GM19455 (cell line): ENCODE results near the gene NR2F2.

Experiments
- ATAC-seq: cut with Tn5 transposase; IDR thresholded peaks from one replicate; pipeline ENCODE4 v1.9.1; 2021; ENCODE audit not compliant: unreplicated experiment

Gene NR2F2

GRCh38 chr15:96331144-96331944, 844 bp downstream of the NR2F2 start:
- no peak for ATAC-seq

GRCh38 chr15:96331945-96332636, 1.6 kb downstream of the NR2F2 start:
- no peak for ATAC-seq

GRCh38 chr15:96332637-96333121, 2.2 kb downstream of the NR2F2 start:
- no peak for ATAC-seq

- no peak for ATAC-seq
Measured at GRCh38 chr15:96333131-96334016, 2.9 kb downstream of the NR2F2 start.

GRCh38 chr15:96334017-96334704, 3.7 kb downstream of the NR2F2 start:
- no peak for ATAC-seq

GRCh38 chr15:96334705-96335410, 4.4 kb downstream of the NR2F2 start:
- no peak for ATAC-seq

GRCh38 chr15:96335411-96336024, 5.0 kb downstream of the NR2F2 start:
- no peak for ATAC-seq

- no peak for ATAC-seq
Measured at GRCh38 chr15:96336108-96336595, 5.7 kb downstream of the NR2F2 start.

- no peak for ATAC-seq
Measured at GRCh38 chr15:96336596-96337364, 6.3 kb downstream of the NR2F2 start.

GRCh38 chr15:96337365-96338023, 7.0 kb downstream of the NR2F2 start:
- ATAC-seq: no peak

GRCh38 chr15:96338074-96338765, 7.7 kb downstream of the NR2F2 start:
- no peak for ATAC-seq

- ATAC-seq: no peak
Measured at GRCh38 chr15:96338766-96339618, 8.5 kb downstream of the NR2F2 start.

GRCh38 chr15:96339619-96340347, 9.3 kb downstream of the NR2F2 start:
- ATAC-seq: no peak

- no peak for ATAC-seq
Measured at GRCh38 chr15:96340348-96340597, 9.8 kb downstream of the NR2F2 start.

GRCh38 chr15:96340598-96341512, 10.4 kb downstream of the NR2F2 start:
- ATAC-seq: no peak
